ENCODE results near the gene ARHGAP22. TPM values are rescaled to one million over a fixed set of nuclear protein-coding genes. Genes with fewer than 3 reads are reported as not detected.

The ARHGAP22 gene
- total RNA-seq, 1 donor from 2014 or later: 3.2 TPM

- TF ChIP-seq CTCF (IDR thresholded peaks at IDR 0.05): no peak
- no peak for TF ChIP-seq POLR2A (IDR thresholded peaks at IDR 0.05)
- no peak for TF ChIP-seq POLR2AphosphoS5 (IDR thresholded peaks at IDR 0.05; ENCODE audit: insufficient read depth in 1 of 2, low read depth in 1 of 2)
- DNase-seq (ENCODE audit: extremely low spot score in 2 of 2): peak in 1 of 2 donors; percentile 72
- Histone ChIP-seq H3K4me1 (no peaks in the 10 kb centered on the region), H3K36me3 (no peaks in the 10 kb centered on the region), H3K27ac (no peak overlapping the region), H3K27me3 (no peaks in the 10 kb centered on the region), H3K4me3 (no peak overlapping the region), H3K9me3 (no peaks in the 10 kb centered on the region)
- intact Hi-C loops (cut with DNase I): no loop called here
Observed at GRCh38 chr10:48491392-48492139, 113.3 kb downstream of the ARHGAP22 start.

GRCh38 chr10:48490946-48491345, 113.9 kb downstream of the ARHGAP22 start:
- no peaks in the 10 kb centered on the region for H3K36me3 ChIP-seq
- DNase-seq (ENCODE audit: extremely low spot score in 2 of 2): peak in 1 of 2 donors; percentile 76
- intact Hi-C loops (cut with DNase I): no loop called here
- H3K27me3 ChIP-seq: no peaks in the 10 kb centered on the region
- no peak for TF ChIP-seq POLR2AphosphoS5 (IDR thresholded peaks at IDR 0.05; ENCODE audit: insufficient read depth in 1 of 2, low read depth in 1 of 2)
- no peak for TF ChIP-seq CTCF (IDR thresholded peaks at IDR 0.05)
- no peak for TF ChIP-seq POLR2A (IDR thresholded peaks at IDR 0.05)
- no peaks in the 10 kb centered on the region for H3K4me1 ChIP-seq
- H3K9me3 ChIP-seq: no peaks in the 10 kb centered on the region
- H3K27ac ChIP-seq: no peak overlapping the region
- no peak overlapping the region for H3K4me3 ChIP-seq

- Histone ChIP-seq H3K9me3 (no peaks in the 10 kb centered on the region), H3K4me3 (no peak overlapping the region), H3K27ac (no peak overlapping the region), H3K36me3 (no peaks in the 10 kb centered on the region), H3K4me1 (no peaks in the 10 kb centered on the region), H3K27me3 (no peaks in the 10 kb centered on the region)
- TF ChIP-seq POLR2A (IDR thresholded peaks at IDR 0.05) (no peak), CTCF (IDR thresholded peaks at IDR 0.05) (no peak), POLR2AphosphoS5 (IDR thresholded peaks at IDR 0.05; ENCODE audit: insufficient read depth in 1 of 2, low read depth in 1 of 2) (no peak)
- no peak for DNase-seq (ENCODE audit: extremely low spot score in 2 of 2)
- intact Hi-C loops (cut with DNase I): no loop called here
Observed at GRCh38 chr10:48490571-48490940, 114.3 kb downstream of the ARHGAP22 start.

- no peaks in the 10 kb centered on the region for H3K36me3 ChIP-seq
- H3K27me3 ChIP-seq: no peaks in the 10 kb centered on the region
- H3K9me3 ChIP-seq: no peaks in the 10 kb centered on the region
- intact Hi-C loops (cut with DNase I): no loop called here
- H3K27ac ChIP-seq: no peak overlapping the region
- H3K4me1 ChIP-seq: no peaks in the 10 kb centered on the region
- DNase-seq (ENCODE audit: extremely low spot score in 2 of 2): no peak
- TF ChIP-seq CTCF (IDR thresholded peaks at IDR 0.05) (no peak), POLR2A (IDR thresholded peaks at IDR 0.05) (no peak), POLR2AphosphoS5 (IDR thresholded peaks at IDR 0.05; ENCODE audit: insufficient read depth in 1 of 2, low read depth in 1 of 2) (no peak)
- no peak overlapping the region for H3K4me3 ChIP-seq
Observed at GRCh38 chr10:48489099-48489498, 115.8 kb downstream of the ARHGAP22 start.

- no peak for DNase-seq (ENCODE audit: extremely low spot score in 2 of 2)
- Histone ChIP-seq H3K9me3 (no peaks in the 10 kb centered on the region), H3K4me1 (no peaks in the 10 kb centered on the region), H3K4me3 (no peak overlapping the region), H3K27me3 (no peaks in the 10 kb centered on the region), H3K36me3 (no peaks in the 10 kb centered on the region), H3K27ac (no peak overlapping the region)
- TF ChIP-seq POLR2AphosphoS5 (IDR thresholded peaks at IDR 0.05; ENCODE audit: insufficient read depth in 1 of 2, low read depth in 1 of 2): no peak
- TF ChIP-seq POLR2A (IDR thresholded peaks at IDR 0.05): no peak
- no peak for TF ChIP-seq CTCF (IDR thresholded peaks at IDR 0.05)
- intact Hi-C loops (cut with DNase I): no loop called here
Observed at GRCh38 chr10:48487244-48487643, 117.6 kb downstream of the ARHGAP22 start.

All from vagina (tissue), 2 donors.